Measurements from ENCODE around the gene SNX17. TPM values are rescaled to one million over a fixed set of nuclear protein-coding genes. Genes with fewer than 3 reads are reported as not detected.
A peak's percentile ranks its signal among the peaks of the same experiment; 100 is the strongest.

Gene SNX17
- total RNA-seq, 1 experiment from 2014 or later, result 108 TPM

DNA sequence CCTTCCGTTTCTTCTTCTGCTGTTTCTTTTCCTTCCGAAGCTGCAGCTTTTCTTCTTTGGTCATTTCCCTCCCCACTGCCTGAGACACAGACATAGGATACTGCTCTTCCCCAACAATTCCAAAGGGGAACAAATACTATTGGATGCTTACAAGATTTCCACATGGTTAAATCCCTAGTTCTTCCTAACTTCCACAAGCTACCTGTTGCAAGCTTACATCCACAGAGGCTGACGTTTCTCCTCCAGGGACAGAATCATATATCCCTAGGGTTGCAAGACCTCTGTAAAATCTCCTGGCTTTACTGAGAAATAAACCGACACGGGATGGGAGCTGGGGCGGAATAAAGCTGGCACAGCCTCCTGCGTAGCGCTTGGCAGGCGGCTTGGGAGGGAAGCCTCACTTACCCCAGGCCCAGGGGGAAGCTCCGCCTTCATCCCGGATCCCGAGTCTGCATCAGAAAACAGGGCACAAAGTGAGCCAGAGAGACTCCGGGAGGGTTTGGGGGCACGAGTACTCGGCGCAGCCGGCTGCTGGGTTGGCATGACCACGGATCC, 868 bp upstream of the SNX17 start:
- peak overlapping the region; percentile 85 for H3K4me3 ChIP-seq (ENCODE audit: low read depth, low read length)
- peak overlapping the region; percentile 74 for H3K4me3 Mint-ChIP-seq (ENCODE audit: unreplicated experiment)
- POLR2A ChIA-PET, result interaction anchor here (0.5 to 2.1 kb wide), 5 partner anchors 11 to 47 kb away, joined by 3 to 8 read pairs (median 5); partner anchors contain the start of genes GTF3C2, PPM1G and ZNF513

DNA sequence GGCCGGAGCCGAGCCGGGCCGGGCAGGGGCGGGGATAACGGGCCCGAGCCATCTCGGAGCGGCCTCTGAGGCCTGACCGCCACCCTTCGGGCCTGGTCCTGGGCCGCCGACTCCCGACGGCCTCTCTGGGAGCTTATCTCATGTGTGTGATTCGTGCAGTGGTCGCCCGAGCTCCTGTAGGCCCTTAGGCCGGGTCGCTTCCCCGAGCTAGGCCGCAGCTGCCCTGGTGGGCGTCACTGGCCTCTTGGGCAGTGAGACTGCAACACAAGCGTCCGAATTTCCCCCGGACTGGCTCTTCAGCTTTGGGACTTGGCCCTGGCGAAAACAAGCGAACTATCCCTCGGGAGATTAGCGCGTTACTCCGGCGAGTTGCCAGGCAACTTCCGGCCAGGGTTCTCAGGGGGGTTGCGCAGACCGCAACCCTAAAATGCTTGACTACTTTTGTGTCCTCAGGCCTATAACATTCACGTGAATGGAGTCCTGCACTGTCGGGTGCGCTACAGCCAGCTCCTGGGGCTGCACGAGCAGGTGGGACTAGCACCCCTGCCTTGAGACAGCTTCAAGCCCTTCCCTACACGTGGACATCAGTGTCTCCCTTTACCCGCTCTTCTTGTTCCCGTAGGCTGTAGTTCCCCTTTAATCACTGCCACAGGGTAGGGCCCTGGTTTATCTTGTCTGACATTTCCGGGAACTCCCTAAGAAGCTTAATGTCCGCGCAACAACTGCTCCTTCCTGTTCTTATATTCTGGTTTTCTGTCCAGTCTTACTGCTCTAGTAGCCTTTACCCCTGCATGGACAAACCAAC, 602 bp downstream of the SNX17 start:
- TF ChIP-seq, protein P1, sequence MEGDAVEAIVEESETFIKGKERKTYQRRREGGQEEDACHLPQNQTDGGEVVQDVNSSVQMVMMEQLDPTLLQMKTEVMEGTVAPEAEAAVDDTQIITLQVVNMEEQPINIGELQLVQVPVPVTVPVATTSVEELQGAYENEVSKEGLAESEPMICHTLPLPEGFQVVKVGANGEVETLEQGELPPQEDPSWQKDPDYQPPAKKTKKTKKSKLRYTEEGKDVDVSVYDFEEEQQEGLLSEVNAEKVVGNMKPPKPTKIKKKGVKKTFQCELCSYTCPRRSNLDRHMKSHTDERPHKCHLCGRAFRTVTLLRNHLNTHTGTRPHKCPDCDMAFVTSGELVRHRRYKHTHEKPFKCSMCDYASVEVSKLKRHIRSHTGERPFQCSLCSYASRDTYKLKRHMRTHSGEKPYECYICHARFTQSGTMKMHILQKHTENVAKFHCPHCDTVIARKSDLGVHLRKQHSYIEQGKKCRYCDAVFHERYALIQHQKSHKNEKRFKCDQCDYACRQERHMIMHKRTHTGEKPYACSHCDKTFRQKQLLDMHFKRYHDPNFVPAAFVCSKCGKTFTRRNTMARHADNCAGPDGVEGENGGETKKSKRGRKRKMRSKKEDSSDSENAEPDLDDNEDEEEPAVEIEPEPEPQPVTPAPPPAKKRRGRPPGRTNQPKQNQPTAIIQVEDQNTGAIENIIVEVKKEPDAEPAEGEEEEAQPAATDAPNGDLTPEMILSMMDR (IDR thresholded peaks at IDR 0.05; ENCODE audit: insufficient read depth in 1 of 2, low read depth in 1 of 2, low read length in 1 of 2, severe bottlenecking in 1 of 2, unreplicated experiment in 1 of 2), result no peak
- peak overlapping the region; percentile 78 for H3K4me3 ChIP-seq (ENCODE audit: low read depth, low read length)
- no peak for DNase-seq
- H3K27ac Mint-ChIP-seq (ENCODE audit: unreplicated experiment), result peak overlapping the region; percentile 96
- H3K36me3 ChIP-seq (ENCODE audit: control insufficient read depth, insufficient read depth, low read length), result peaks cover 5% of the 10 kb centered on the region; the same call in 1 of the 2 replicates
- H3K4me3 Mint-ChIP-seq (ENCODE audit: unreplicated experiment), result peak overlapping the region; percentile 74
- no peaks in the 10 kb centered on the region for H3K9me3 Mint-ChIP-seq (ENCODE audit: unreplicated experiment)
- POLR2A ChIA-PET, result interaction anchor here (1.5 to 1.7 kb wide), 2 partner anchors 9 to 14 kb away, joined by 5 to 10 read pairs; partner anchors contain the start of genes GTF3C2 and ZNF513
- no peaks in the 10 kb centered on the region for H3K27me3 Mint-ChIP-seq (ENCODE audit: insufficient read depth, unreplicated experiment)
- intact Hi-C loops (cut with micrococcal nuclease; ENCODE audit: unreplicated experiment), result loop anchor here (1.0 to 2.0 kb wide), 4 partner anchors 9 to 58 kb away; partner anchors contain the start of genes GTF3C2, NRBP1 and ZNF513
- H3K36me3 Mint-ChIP-seq (ENCODE audit: insufficient read depth, unreplicated experiment), result peaks cover 86% of the 10 kb centered on the region
- CTCF ChIA-PET, result interaction anchor here (0.9 to 1.8 kb wide), 4 partner anchors 48 to 79 kb away, joined by 3 to 9 read pairs (median 4); partner anchors contain the start of gene MPV17
- peaks cover 31% of the 10 kb centered on the region for H3K4me1 Mint-ChIP-seq (ENCODE audit: low read depth, unreplicated experiment)
- H3K27me3 ChIP-seq (replicated peaks; ENCODE audit: control insufficient read depth, insufficient read depth, low read length), result no peaks in the 10 kb centered on the region
- no TSS peak for BruUV-seq (replicated peaks)
- no peaks in the 10 kb centered on the region for H3K9me3 ChIP-seq
- H3K4me1 ChIP-seq, result peaks cover 17% of the 10 kb centered on the region

More for the DNA sequence above, 868 bp upstream of the SNX17 start:
- CTCF ChIA-PET, result interaction anchor here (0.6 to 1.9 kb wide), 10 partner anchors 11 to 146 kb away, joined by 3 to 12 read pairs (median 3); partner anchors contain the start of genes GTF3C2, NRBP1, SLC30A3 and ZNF513
- peak overlapping the region; percentile 96 for H3K27ac Mint-ChIP-seq (ENCODE audit: unreplicated experiment)
- intact Hi-C loops (cut with micrococcal nuclease; ENCODE audit: unreplicated experiment), result loop anchor here (1.0 to 2.0 kb wide), 4 partner anchors 11 to 59 kb away; partner anchors contain the start of genes GTF3C2, NRBP1 and ZNF513
- H3K36me3 ChIP-seq (ENCODE audit: control insufficient read depth, insufficient read depth, low read length), result peaks cover 6% of the 10 kb centered on the region
- H3K27me3 Mint-ChIP-seq (ENCODE audit: insufficient read depth, unreplicated experiment), result no peaks in the 10 kb centered on the region
- peaks cover 31% of the 10 kb centered on the region for H3K4me1 Mint-ChIP-seq (ENCODE audit: low read depth, unreplicated experiment)
- BruUV-seq (replicated peaks), result TSS peak; percentile 44
- H3K27me3 ChIP-seq (replicated peaks; ENCODE audit: control insufficient read depth, insufficient read depth, low read length), result no peaks in the 10 kb centered on the region
- H3K4me1 ChIP-seq, result peaks cover 17% of the 10 kb centered on the region
- DNase-seq, result peak in 1 of 2 experiments; percentile 59
- no peaks in the 10 kb centered on the region for H3K9me3 ChIP-seq
- TF ChIP-seq, protein P1 (IDR thresholded peaks at IDR 0.05; ENCODE audit: insufficient read depth in 1 of 2, low read depth in 1 of 2, low read length in 1 of 2, severe bottlenecking in 1 of 2, unreplicated experiment in 1 of 2), result no peak
- H3K9me3 Mint-ChIP-seq (ENCODE audit: unreplicated experiment), result no peaks in the 10 kb centered on the region
- H3K36me3 Mint-ChIP-seq (ENCODE audit: insufficient read depth, unreplicated experiment), result peaks cover 85% of the 10 kb centered on the region

DNA sequence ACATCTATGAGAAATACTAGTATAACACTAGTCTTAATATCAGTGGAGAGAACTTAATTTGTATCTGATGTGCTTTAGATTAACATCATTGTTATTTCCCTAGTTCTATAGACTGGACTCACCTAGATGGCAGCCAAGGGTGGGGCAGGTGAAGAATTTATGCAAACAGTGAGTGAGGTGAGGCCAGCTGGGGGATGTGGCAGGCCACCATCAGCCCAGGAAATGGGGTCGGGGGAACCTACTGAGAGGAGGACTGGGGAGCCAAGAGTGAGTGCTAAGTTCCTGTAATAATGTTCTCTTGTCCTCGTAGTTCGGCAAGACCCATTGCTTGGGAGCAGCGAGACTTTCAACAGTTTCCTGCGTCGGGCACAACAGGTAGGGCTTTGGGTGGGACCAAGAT, 2.5 kb downstream of the SNX17 start:
- CTCF ChIA-PET, result no interaction called here
- Mint-ChIP-seq H3K9me3 (ENCODE audit: unreplicated experiment) (no peaks in the 10 kb centered on the region), H3K4me1 (ENCODE audit: low read depth, unreplicated experiment) (peaks cover 31% of the 10 kb centered on the region), H3K36me3 (ENCODE audit: insufficient read depth, unreplicated experiment) (peaks cover 89% of the 10 kb centered on the region), H3K4me3 (ENCODE audit: unreplicated experiment) (peak overlapping the region; percentile 2), H3K27me3 (ENCODE audit: insufficient read depth, unreplicated experiment) (no peaks in the 10 kb centered on the region), H3K27ac (ENCODE audit: unreplicated experiment) (peak overlapping the region; percentile 32)
- H3K27me3 ChIP-seq (replicated peaks; ENCODE audit: control insufficient read depth, insufficient read depth, low read length), result no peaks in the 10 kb centered on the region
- peaks cover 9% of the 10 kb centered on the region for H3K36me3 ChIP-seq (ENCODE audit: control insufficient read depth, insufficient read depth, low read length)
- POLR2A ChIA-PET, result no interaction called here
- H3K4me3 ChIP-seq (ENCODE audit: low read depth, low read length), result no peak overlapping the region
- H3K9me3 ChIP-seq, result no peaks in the 10 kb centered on the region
- no TSS peak for BruUV-seq (replicated peaks)
- intact Hi-C loops (cut with micrococcal nuclease; ENCODE audit: unreplicated experiment), result no loop called here
- TF ChIP-seq, protein P1 (IDR thresholded peaks at IDR 0.05; ENCODE audit: insufficient read depth in 1 of 2, low read depth in 1 of 2, low read length in 1 of 2, severe bottlenecking in 1 of 2, unreplicated experiment in 1 of 2), result no peak
- H3K4me1 ChIP-seq, result peaks cover 17% of the 10 kb centered on the region
- DNase-seq, result no peak

Data from Caco-2 (cell line).